Skeletal muscle satellite cell (primary cell): ENCODE data around the gene HNRNPF.
A peak's percentile ranks its signal among the peaks of the same experiment; 100 is the strongest.

Experiments
- H3K27me3 ChIP-seq: 2 replicates; pipeline ENCODE4 v1.7.0; 2013; ENCODE audit warnings: low read length; ENCODE audit not compliant: control insufficient read depth, insufficient read depth
- H3K36me3 ChIP-seq: 2 replicates; pipeline ENCODE4 v1.7.0; 2013; ENCODE audit warnings: mild to moderate bottlenecking, control low read depth, low read length; ENCODE audit not compliant: insufficient read depth
- H3K4me1 ChIP-seq: 2 replicates; pipeline ENCODE4 v1.7.0; 2013; ENCODE audit warnings: low read length; ENCODE audit not compliant: control insufficient read depth, insufficient read depth
- H3K4me2 ChIP-seq: 2 replicates; pipeline ENCODE4 v1.7.0; 2013; ENCODE audit warnings: mild to moderate bottlenecking, low read length
- H3K4me3 ChIP-seq: 2 replicates; pipeline ENCODE4 v1.7.0; 2013; ENCODE audit warnings: low read length
- H3K9ac ChIP-seq: 2 replicates; pipeline ENCODE4 v1.7.0; 2013; ENCODE audit warnings: mild to moderate bottlenecking, low read depth, low read length, moderate library complexity
- H3K9me3 ChIP-seq: replicated peaks from 2 replicates; pipeline ENCODE4 v1.7.0; 2013; ENCODE audit warnings: mild to moderate bottlenecking, control low read depth, low read length

HNRNPF gene

GRCh38 chr10:43352951-43353350 is 56.0 kb downstream of the HNRNPF start:
- Histone ChIP-seq H3K9ac (no peak overlapping the region), H3K4me3 (no peak overlapping the region), H3K4me1 (peaks cover 8% of the 10 kb centered on the region), H3K9me3 (no peaks in the 10 kb centered on the region), H3K27me3 (peaks cover 18% of the 10 kb centered on the region), H3K36me3 (no peaks in the 10 kb centered on the region), H3K4me2 (no peak overlapping the region)

- Histone ChIP-seq H3K9me3 (no peaks in the 10 kb centered on the region), H3K27me3 (peaks cover 18% of the 10 kb centered on the region)
Observed at GRCh38 chr10:43351301-43351700, 57.7 kb downstream of the HNRNPF start.

GRCh38 chr10:43350686-43351085 is 58.3 kb downstream of the HNRNPF start:
- H3K9me3 ChIP-seq: no peaks in the 10 kb centered on the region
- peaks cover 18% of the 10 kb centered on the region for H3K27me3 ChIP-seq
- peak overlapping the region; percentile 42 for H3K4me2 ChIP-seq
- no peak overlapping the region for H3K4me3 ChIP-seq
- peaks cover 2% of the 10 kb centered on the region for H3K4me1 ChIP-seq
- H3K9ac ChIP-seq: no peak overlapping the region
- no peaks in the 10 kb centered on the region for H3K36me3 ChIP-seq

More at GRCh38 chr10:43351301-43351700, 57.7 kb downstream of the HNRNPF start:
- no peaks in the 10 kb centered on the region for H3K36me3 ChIP-seq
- H3K4me2 ChIP-seq: no peak overlapping the region
- H3K4me1 ChIP-seq: peaks cover 8% of the 10 kb centered on the region
- no peak overlapping the region for H3K4me3 ChIP-seq
- no peak overlapping the region for H3K9ac ChIP-seq

GRCh38 chr10:43350156-43350555 is 58.8 kb downstream of the HNRNPF start:
- H3K27me3 ChIP-seq: peaks cover 18% of the 10 kb centered on the region
- H3K36me3 ChIP-seq: no peaks in the 10 kb centered on the region
- no peak overlapping the region for H3K9ac ChIP-seq
- no peaks in the 10 kb centered on the region for H3K4me1 ChIP-seq
- H3K9me3 ChIP-seq: no peaks in the 10 kb centered on the region
- H3K4me2 ChIP-seq: no peak overlapping the region
- H3K4me3 ChIP-seq: no peak overlapping the region

GRCh38 chr10:43348511-43349312 is 60.3 kb downstream of the HNRNPF start:
- Histone ChIP-seq H3K9me3 (no peaks in the 10 kb centered on the region), H3K9ac (no peak overlapping the region), H3K4me1 (no peaks in the 10 kb centered on the region), H3K36me3 (no peaks in the 10 kb centered on the region), H3K4me3 (no peak overlapping the region), H3K4me2 (no peak overlapping the region), H3K27me3 (peaks cover 18% of the 10 kb centered on the region)

GRCh38 chr10:43347997-43348396 is 61.0 kb downstream of the HNRNPF start:
- H3K4me3 ChIP-seq: no peak overlapping the region
- H3K4me1 ChIP-seq: no peaks in the 10 kb centered on the region
- H3K9me3 ChIP-seq: no peaks in the 10 kb centered on the region

GRCh38 chr10:43344051-43344450 is 64.9 kb downstream of the HNRNPF start:
- Histone ChIP-seq H3K9ac (no peak overlapping the region), H3K9me3 (no peaks in the 10 kb centered on the region), H3K4me2 (no peak overlapping the region), H3K4me1 (no peaks in the 10 kb centered on the region), H3K4me3 (no peak overlapping the region), H3K36me3 (no peaks in the 10 kb centered on the region), H3K27me3 (peaks cover 17% of the 10 kb centered on the region)

More at GRCh38 chr10:43347997-43348396, 61.0 kb downstream of the HNRNPF start:
- Histone ChIP-seq H3K27me3 (peaks cover 13% of the 10 kb centered on the region), H3K9ac (no peak overlapping the region), H3K4me2 (no peak overlapping the region), H3K36me3 (no peaks in the 10 kb centered on the region)

- H3K36me3 ChIP-seq: no peaks in the 10 kb centered on the region
- no peaks in the 10 kb centered on the region for H3K4me1 ChIP-seq
Observed at GRCh38 chr10:43343126-43343525, 65.9 kb downstream of the HNRNPF start.

GRCh38 chr10:43342279-43343125 is 66.5 kb downstream of the HNRNPF start:
- H3K4me2 ChIP-seq: no peak overlapping the region
- H3K4me1 ChIP-seq: no peaks in the 10 kb centered on the region
- H3K4me3 ChIP-seq: no peak overlapping the region
- no peaks in the 10 kb centered on the region for H3K36me3 ChIP-seq
- peaks cover 29% of the 10 kb centered on the region for H3K27me3 ChIP-seq
- no peak overlapping the region for H3K9ac ChIP-seq
- H3K9me3 ChIP-seq: no peaks in the 10 kb centered on the region

More at GRCh38 chr10:43343126-43343525, 65.9 kb downstream of the HNRNPF start:
- Histone ChIP-seq H3K27me3 (peaks cover 27% of the 10 kb centered on the region), H3K9ac (no peak overlapping the region), H3K9me3 (no peaks in the 10 kb centered on the region), H3K4me2 (no peak overlapping the region), H3K4me3 (no peak overlapping the region)

GRCh38 chr10:43341450-43341849 is 67.5 kb downstream of the HNRNPF start:
- H3K27me3 ChIP-seq: peaks cover 33% of the 10 kb centered on the region
- no peak overlapping the region for H3K4me3 ChIP-seq
- no peaks in the 10 kb centered on the region for H3K36me3 ChIP-seq
- H3K4me1 ChIP-seq: no peaks in the 10 kb centered on the region
- H3K9me3 ChIP-seq: no peaks in the 10 kb centered on the region
- no peak overlapping the region for H3K9ac ChIP-seq
- no peak overlapping the region for H3K4me2 ChIP-seq

- H3K9me3 ChIP-seq: no peaks in the 10 kb centered on the region
Observed at GRCh38 chr10:43340619-43341018, 68.4 kb downstream of the HNRNPF start.

More at GRCh38 chr10:43340619-43341018, 68.4 kb downstream of the HNRNPF start:
- H3K4me2 ChIP-seq: no peak overlapping the region
- no peaks in the 10 kb centered on the region for H3K4me1 ChIP-seq
- no peak overlapping the region for H3K4me3 ChIP-seq
- no peaks in the 10 kb centered on the region for H3K36me3 ChIP-seq
- peaks cover 40% of the 10 kb centered on the region for H3K27me3 ChIP-seq
- no peak overlapping the region for H3K9ac ChIP-seq
